AG04450 (cell line): ENCODE results near the gene TFDP1. TPM values are rescaled to one million over a fixed set of nuclear protein-coding genes. Genes with fewer than 3 reads are reported as not detected.

Experiments used
- CTCF ChIA-PET: fragments of 300-600, 350-600 bp; formaldehyde crosslinking; extraction: SDS; loops from one replicate; lab custom pipeline; 2022; ENCODE audit warnings: antibody characterized with exemption, inconsistent platforms; lab: Charles Lee
- POLR2A ChIA-PET: fragments of 350-600 bp; formaldehyde crosslinking; extraction: SDS; loops from one replicate; lab custom pipeline; 2021; ENCODE audit warnings: antibody characterized with exemption, inconsistent platforms; lab: Yijun Ruan, JAX
- DNase-seq: peaks from one replicate; pipeline ENCODE4 v3.0.0-alpha.2; 2011; ENCODE audit warnings: low read depth, low spot score
- H3K27ac ChIP-seq: one replicate; pipeline ENCODE4 v1.5.1; 2012; ENCODE audit warnings: low read depth, low read length, control low read depth
- H3K27me3 ChIP-seq: one replicate; pipeline ENCODE4 v1.6.0; 2012; ENCODE audit warnings: low read length; ENCODE audit not compliant: control insufficient read depth, insufficient read depth
- H3K4me3 ChIP-seq: 2 replicates; pipeline ENCODE4 v1.5.1; 2011; ENCODE audit warnings: mild to moderate bottlenecking, low read depth, low read length, control low read depth
- H3K9me3 ChIP-seq: 2 replicates; pipeline ENCODE4 v1.5.1; 2012; ENCODE audit warnings: low read length; ENCODE audit not compliant: control insufficient read depth, insufficient read depth
- CTCF ChIP-seq: IDR thresholded peaks from 2 replicates; pipeline ENCODE4 v1.5.1; 2011; ENCODE audit warnings: low read depth, low read length, control low read depth, inconsistent platforms
- polyA plus RNA-seq: library from polyadenylated mRNA; depleted of rRNA; stranded (reverse); fragments of >200 nt; gene quantifications from 2 replicates; pipeline ENCODE4 v1.2.3, GENCODE V29; 2011

The TFDP1 gene
- polyA plus RNA-seq, 1 experiment: 79.7 TPM

- Histone ChIP-seq H3K27me3 (peaks cover 22% of the 10 kb centered on the region), H3K27ac (no peak overlapping the region), H3K9me3 (no peaks in the 10 kb centered on the region), H3K4me3 (no peak overlapping the region)
- no peak for DNase-seq
- ChIA-PET CTCF (no interaction called here), POLR2A (no interaction called here)
- TF ChIP-seq CTCF: no peak
These were observed 18.9 kb upstream of the TFDP1 start for GRCh38 chr13:113565526-113566226.

- POLR2A ChIA-PET: no interaction called here
- no peak overlapping the region for H3K4me3 ChIP-seq
- CTCF ChIA-PET: no interaction called here
- no peak overlapping the region for H3K27ac ChIP-seq
- peaks cover 22% of the 10 kb centered on the region for H3K27me3 ChIP-seq
- no peak for TF ChIP-seq CTCF
- DNase-seq: no peak
- H3K9me3 ChIP-seq: no peaks in the 10 kb centered on the region
These were observed 18.4 kb upstream of the TFDP1 start for GRCh38 chr13:113566227-113566561.

- ChIA-PET CTCF (no interaction called here), POLR2A (no interaction called here)
- Histone ChIP-seq H3K27ac (no peak overlapping the region), H3K27me3 (peaks cover 18% of the 10 kb centered on the region), H3K9me3 (peaks cover 2% of the 10 kb centered on the region; the same call in 1 of the 2 replicates), H3K4me3 (no peak overlapping the region)
- no peak for TF ChIP-seq CTCF
- no peak for DNase-seq
These were observed 16.9 kb upstream of the TFDP1 start for GRCh38 chr13:113567681-113568080.

- CTCF ChIA-PET: interaction anchor here (3.3 kb wide), 1 partner anchor 10 kb away, joined by 14 read pairs; no protein-coding TSS in a partner anchor
- POLR2A ChIA-PET: no interaction called here
These were observed 11.5 kb upstream of the TFDP1 start for GRCh38 chr13:113573065-113573464.

More at GRCh38 chr13:113573065-113573464, 11.5 kb upstream of the TFDP1 start:
- Histone ChIP-seq H3K9me3 (peaks cover 2% of the 10 kb centered on the region; the same call in 1 of the 2 replicates), H3K4me3 (no peak overlapping the region), H3K27ac (no peak overlapping the region), H3K27me3 (peaks cover 5% of the 10 kb centered on the region)
- DNase-seq: no peak
- TF ChIP-seq CTCF: no peak
